H9 (cell line): ENCODE data around the gene PLPPR5. TPM values are rescaled to one million over a fixed set of nuclear protein-coding genes. Genes with fewer than 3 reads are reported as not detected.

Experiments used
- DNase-seq: peaks from one replicate; pipeline ENCODE4 v3.0.0-alpha.2; 2017
- H2AFZ ChIP-seq: one replicate; pipeline ENCODE4 v1.6.1; 2013; ENCODE audit warnings: mild to moderate bottlenecking, low read length, control low read depth, moderate library complexity
- H2AK5ac ChIP-seq: 2 replicates; pipeline ENCODE4 v1.6.1; 2013; ENCODE audit warnings: low read length, control low read depth, mixed read lengths; ENCODE audit not compliant: insufficient read length
- H2BK120ac ChIP-seq: one replicate; pipeline ENCODE4 v1.6.1; 2013; ENCODE audit warnings: low read depth, mild to moderate bottlenecking, low read length, control low read depth, inconsistent platforms; ENCODE audit not compliant: poor library complexity, severe bottlenecking
- H2BK12ac ChIP-seq: 2 replicates; pipeline ENCODE4 v1.6.1; 2013; ENCODE audit warnings: low read length, control low read depth, mixed read lengths, low read depth; ENCODE audit not compliant: insufficient read length
- H2BK15ac ChIP-seq: 2 replicates; pipeline ENCODE4 v1.6.1; 2013; ENCODE audit warnings: low read depth, low read length, control low read depth
- H2BK20ac ChIP-seq: one replicate; pipeline ENCODE4 v1.6.1; 2013; ENCODE audit warnings: low read depth, mild to moderate bottlenecking, low read length, control low read depth, inconsistent platforms; ENCODE audit not compliant: poor library complexity, severe bottlenecking
- H2BK5ac ChIP-seq: 2 replicates; pipeline ENCODE4 v1.6.1; 2013; ENCODE audit warnings: low read length, control low read depth, mixed read lengths; ENCODE audit not compliant: insufficient read length
- H3K14ac ChIP-seq: 2 replicates; pipeline ENCODE4 v1.6.1; 2013; ENCODE audit warnings: low read length, control low read depth; ENCODE audit not compliant: insufficient read depth
- H3K18ac ChIP-seq: 2 replicates; pipeline ENCODE4 v1.6.1; 2013; ENCODE audit warnings: low read depth, mild to moderate bottlenecking, mixed read lengths, low read length, control low read depth; ENCODE audit not compliant: insufficient read length
- H3K23ac ChIP-seq: 2 replicates; pipeline ENCODE4 v1.6.1; 2013; ENCODE audit warnings: low read length, control low read depth, mixed read lengths, low read depth; ENCODE audit not compliant: insufficient read length
- H3K23me2 ChIP-seq: 2 replicates; pipeline ENCODE4 v1.6.1; 2013; ENCODE audit warnings: low read depth, mild to moderate bottlenecking, mixed read lengths, low read length, control low read depth; ENCODE audit not compliant: insufficient read length, poor library complexity, severe bottlenecking
- H3K27ac ChIP-seq: 2 replicates; pipeline ENCODE4 v1.5.1; 2013; ENCODE audit warnings: low read length, control low read depth, mixed read lengths, low read depth; ENCODE audit not compliant: insufficient read length
- H3K27me3 ChIP-seq: 2 replicates; pipeline ENCODE4 v1.6.1; 2013; ENCODE audit warnings: low read length, control low read depth, inconsistent platforms; ENCODE audit not compliant: insufficient read depth
- H3K4ac ChIP-seq: 2 replicates; pipeline ENCODE4 v1.6.1; 2013; ENCODE audit warnings: low read depth, mild to moderate bottlenecking, control low read depth, inconsistent platforms, low read length, moderate library complexity
- H3K4me1 ChIP-seq: 2 replicates; pipeline ENCODE4 v1.6.1; 2013; ENCODE audit warnings: low read length, control low read depth, inconsistent platforms; ENCODE audit not compliant: insufficient read depth
- H3K4me2 ChIP-seq: 2 replicates; pipeline ENCODE4 v1.6.1; 2013; ENCODE audit warnings: low read length, control low read depth, mixed read lengths; ENCODE audit not compliant: insufficient read length, insufficient read depth
- H3K56ac ChIP-seq: 2 replicates; pipeline ENCODE4 v1.6.1; 2013; ENCODE audit warnings: low read depth, mild to moderate bottlenecking, mixed read lengths, low read length, control low read depth; ENCODE audit not compliant: insufficient read length
- H3K79me1 ChIP-seq: 2 replicates; pipeline ENCODE4 v1.6.1; 2013; ENCODE audit warnings: low read depth, mild to moderate bottlenecking, moderate library complexity, low read length, control low read depth, inconsistent platforms; ENCODE audit not compliant: insufficient read depth, poor library complexity, severe bottlenecking
- H3K79me2 ChIP-seq: 2 replicates; pipeline ENCODE4 v1.6.1; 2013; ENCODE audit warnings: low read length, control low read depth, inconsistent platforms; ENCODE audit not compliant: insufficient read depth
- H3K9ac ChIP-seq: 2 replicates; pipeline ENCODE4 v1.6.1; 2013; ENCODE audit warnings: low read length, control low read depth, mixed read lengths; ENCODE audit not compliant: insufficient read length; ENCODE audit errors: extremely low read depth
- H3K9me3 ChIP-seq: one replicate; pipeline ENCODE4 v1.6.1; 2013; ENCODE audit warnings: low read depth, low read length, inconsistent platforms; ENCODE audit not compliant: control insufficient read depth
- H3T11ph ChIP-seq: one replicate; pipeline ENCODE4 v1.6.1; 2013; ENCODE audit warnings: mild to moderate bottlenecking, low read length, control low read depth, inconsistent platforms
- H4K20me1 ChIP-seq: one replicate; pipeline ENCODE4 v1.6.1; 2013; ENCODE audit not compliant: control insufficient read depth, insufficient read length, insufficient read depth
- H4K5ac ChIP-seq: 2 replicates; pipeline ENCODE4 v1.6.1; 2013; ENCODE audit warnings: low read depth, mild to moderate bottlenecking, mixed read lengths, low read length, control low read depth; ENCODE audit not compliant: insufficient read length
- H4K8ac ChIP-seq: replicated peaks from 2 replicates; pipeline ENCODE4 v1.6.1; 2013; ENCODE audit warnings: low read length, control low read depth, mixed read lengths, low read depth; ENCODE audit not compliant: insufficient read length
- H4K91ac ChIP-seq: 2 replicates; pipeline ENCODE4 v1.6.1; 2013; ENCODE audit warnings: low read depth, mild to moderate bottlenecking, moderate library complexity, mixed read lengths, low read length, control low read depth; ENCODE audit not compliant: insufficient read length
- H3K27ac Mint-ChIP-seq, 3 experiments: 2 replicates in 2 of 3; 3 replicates in 1 of 3; pipeline ENCODE4 v1.8.0; 2020 to 2021; ENCODE audit warnings: mixed read lengths in 3 of 3, mild to moderate bottlenecking in 1 of 3, moderate library complexity in 1 of 3
- H3K27me3 Mint-ChIP-seq: 2 replicates; pipeline ENCODE4 v1.8.0; 2021; ENCODE audit warnings: low read depth, mild to moderate bottlenecking, moderate library complexity, mixed read lengths
- H3K36me3 Mint-ChIP-seq, 3 experiments: 2 replicates in 2 of 3; 3 replicates in 1 of 3; pipeline ENCODE4 v1.8.0; 2020 to 2021; ENCODE audit warnings: low read depth in 3 of 3, mixed read lengths in 3 of 3; ENCODE audit not compliant: insufficient read depth in 1 of 3
- H3K4me1 Mint-ChIP-seq, 2 experiments: 2 replicates each; pipeline ENCODE4 v1.8.0; 2020; ENCODE audit warnings: mixed read lengths in 2 of 2
- H3K4me3 Mint-ChIP-seq, 2 experiments: 2 replicates in 1 of 2; 3 replicates in 1 of 2; pipeline ENCODE4 v1.8.0; 2020 to 2021; ENCODE audit warnings: mild to moderate bottlenecking in 2 of 2, mixed read lengths in 2 of 2, moderate library complexity in 1 of 2
- H3K9me3 Mint-ChIP-seq, 2 experiments: 2 replicates in 1 of 2; 3 replicates in 1 of 2; pipeline ENCODE4 v1.8.0; 2020; ENCODE audit warnings: mild to moderate bottlenecking in 2 of 2, mixed read lengths in 2 of 2, moderate library complexity in 1 of 2
- WGBS: extraction: QIAGEN DNeasy Blood & Tissue Kit; methylation state at CpG from one replicate; pipeline ENCODE4 v1.1.7; 2013; ENCODE audit warnings: missing lambda C conversion rate, low lambda C conversion rate, mixed read lengths; ENCODE audit not compliant: insufficient read length; ENCODE audit errors: extremely low coverage; 5-methylcytosine and 5-hydroxymethylcytosine counted together
- total RNA-seq: library from RNA; stranded (reverse); gene quantifications from 2 replicates; pipeline ENCODE4 v1.2.1, GENCODE V29; 2021
- TF ChIP-seq, protein P1 (sequence below): fragments of 200-600 bp; sonication (generic); conservative IDR thresholded peaks from 3 replicates; pipeline ENCODE4 v1.8.0; 2021; ENCODE audit warnings: antibody characterized with exemption, mild to moderate bottlenecking

PLPPR5 gene
- total RNA-seq, 1 experiment from 2014 or later: 1.4 TPM

DNA sequence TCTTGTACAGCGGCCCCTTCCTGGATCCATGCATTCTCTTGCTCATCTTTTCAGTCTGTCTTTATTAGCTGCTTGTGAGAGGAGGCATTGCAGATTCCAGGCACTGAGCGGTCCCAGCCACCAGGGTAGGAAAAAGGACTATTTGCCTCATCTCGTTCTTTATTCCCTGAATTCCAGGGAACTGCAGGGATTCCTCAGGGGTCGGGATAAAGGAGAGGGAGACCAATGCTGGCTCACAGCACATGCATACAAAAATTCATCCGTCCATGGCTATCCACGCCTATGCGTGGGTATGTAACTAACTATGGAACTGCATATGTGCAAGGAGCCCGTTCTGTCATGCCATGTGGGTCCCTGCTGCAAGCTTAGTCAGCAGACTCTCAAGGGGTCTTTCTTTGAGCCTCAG is 879 bp upstream of the PLPPR5 start:
- no peak overlapping the region for H2AK5ac ChIP-seq
- no peak overlapping the region for H2BK15ac ChIP-seq
- no CpG with 5 or more reads among the region's 8 CpGs for WGBS
- no peak overlapping the region for H3K27ac ChIP-seq
- no peak overlapping the region for H3K23ac ChIP-seq
- no peaks in the 10 kb centered on the region for H3K27me3 ChIP-seq
- Mint-ChIP-seq H3K27ac (peak overlapping the region in 1 of 3 experiments; percentile 89; a peak in 2 of 7 replicates), H3K9me3 (no peaks in the 10 kb centered on the region), H3K36me3 (no peaks in the 10 kb centered on the region), H3K4me3 (peak overlapping the region; percentile 70 to 87), H3K4me1 (peaks cover 8 to 13% of the 10 kb centered on the region in 2 experiments), H3K27me3 (peaks cover 50% of the 10 kb centered on the region)
- peak; percentile 42 for DNase-seq
- no peak overlapping the region for H3K9ac ChIP-seq
- no peaks in the 10 kb centered on the region for H3K9me3 ChIP-seq
- no peak overlapping the region for H2AFZ ChIP-seq
- no peak overlapping the region for H3K4ac ChIP-seq
- H3K23me2 ChIP-seq: peaks cover 13% of the 10 kb centered on the region
- H4K5ac ChIP-seq: no peak overlapping the region
- no peaks in the 10 kb centered on the region for H3K79me2 ChIP-seq
- H4K20me1 ChIP-seq: no peaks in the 10 kb centered on the region
- H4K91ac ChIP-seq: no peak overlapping the region
- H3K4me1 ChIP-seq: no peaks in the 10 kb centered on the region
- no peak overlapping the region for H2BK12ac ChIP-seq
- no peak overlapping the region for H2BK20ac ChIP-seq
- no peak overlapping the region for H3K14ac ChIP-seq
- no peaks in the 10 kb centered on the region for H3K79me1 ChIP-seq
- H3K56ac ChIP-seq: no peak overlapping the region
- no peak overlapping the region for H2BK5ac ChIP-seq
- peak overlapping the region; percentile 61 for H3K4me2 ChIP-seq
- H3K18ac ChIP-seq: no peak overlapping the region
- H4K8ac ChIP-seq: no peak overlapping the region
- TF ChIP-seq, protein P1, sequence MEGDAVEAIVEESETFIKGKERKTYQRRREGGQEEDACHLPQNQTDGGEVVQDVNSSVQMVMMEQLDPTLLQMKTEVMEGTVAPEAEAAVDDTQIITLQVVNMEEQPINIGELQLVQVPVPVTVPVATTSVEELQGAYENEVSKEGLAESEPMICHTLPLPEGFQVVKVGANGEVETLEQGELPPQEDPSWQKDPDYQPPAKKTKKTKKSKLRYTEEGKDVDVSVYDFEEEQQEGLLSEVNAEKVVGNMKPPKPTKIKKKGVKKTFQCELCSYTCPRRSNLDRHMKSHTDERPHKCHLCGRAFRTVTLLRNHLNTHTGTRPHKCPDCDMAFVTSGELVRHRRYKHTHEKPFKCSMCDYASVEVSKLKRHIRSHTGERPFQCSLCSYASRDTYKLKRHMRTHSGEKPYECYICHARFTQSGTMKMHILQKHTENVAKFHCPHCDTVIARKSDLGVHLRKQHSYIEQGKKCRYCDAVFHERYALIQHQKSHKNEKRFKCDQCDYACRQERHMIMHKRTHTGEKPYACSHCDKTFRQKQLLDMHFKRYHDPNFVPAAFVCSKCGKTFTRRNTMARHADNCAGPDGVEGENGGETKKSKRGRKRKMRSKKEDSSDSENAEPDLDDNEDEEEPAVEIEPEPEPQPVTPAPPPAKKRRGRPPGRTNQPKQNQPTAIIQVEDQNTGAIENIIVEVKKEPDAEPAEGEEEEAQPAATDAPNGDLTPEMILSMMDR: peak; percentile 29; the same call in 1 of the 3 replicates
- H2BK120ac ChIP-seq: no peak overlapping the region
- no peak overlapping the region for H3T11ph ChIP-seq
